IgD-negative memory B cell (primary cell): Measurements from ENCODE around the gene USP25. TPM values are rescaled to one million over a fixed set of nuclear protein-coding genes. Genes with fewer than 3 reads are reported as not detected.

Experiments
- H3K27ac Mint-ChIP-seq, 3 donors: one replicate each; pipeline ENCODE4 v1.8.0; 2020 to 2022; ENCODE audit warnings: mild to moderate bottlenecking in 3 of 3, mixed read lengths in 3 of 3, moderate library complexity in 1 of 3
- H3K27me3 Mint-ChIP-seq: one replicate; pipeline ENCODE4 v1.8.0; 2021; ENCODE audit warnings: mixed read lengths
- H3K36me3 Mint-ChIP-seq: one replicate; pipeline ENCODE4 v1.8.0; 2020; ENCODE audit warnings: mild to moderate bottlenecking, mixed read lengths
- H3K4me1 Mint-ChIP-seq, 3 donors: one replicate each; pipeline ENCODE4 v1.8.0; 2020 to 2022; ENCODE audit warnings: mixed read lengths in 3 of 3, mild to moderate bottlenecking in 1 of 3
- H3K4me3 Mint-ChIP-seq, 4 donors: one replicate each; pipeline ENCODE4 v1.8.0; 2020 to 2022; ENCODE audit warnings: mild to moderate bottlenecking in 4 of 4, mixed read lengths in 4 of 4, moderate library complexity in 3 of 4
- H3K9me3 Mint-ChIP-seq, 3 donors: one replicate each; pipeline ENCODE4 v1.8.0; 2020 to 2021; ENCODE audit warnings: mixed read lengths in 3 of 3, mild to moderate bottlenecking in 1 of 3
- polyA plus RNA-seq: library from polyadenylated mRNA; unstranded; fragments of 300-500 nt; fragmentation: Illumina TruSeq; gene quantifications from one replicate; pipeline ENCODE4 v1.2.3, GENCODE V29; 2021

USP25 gene, protein sequence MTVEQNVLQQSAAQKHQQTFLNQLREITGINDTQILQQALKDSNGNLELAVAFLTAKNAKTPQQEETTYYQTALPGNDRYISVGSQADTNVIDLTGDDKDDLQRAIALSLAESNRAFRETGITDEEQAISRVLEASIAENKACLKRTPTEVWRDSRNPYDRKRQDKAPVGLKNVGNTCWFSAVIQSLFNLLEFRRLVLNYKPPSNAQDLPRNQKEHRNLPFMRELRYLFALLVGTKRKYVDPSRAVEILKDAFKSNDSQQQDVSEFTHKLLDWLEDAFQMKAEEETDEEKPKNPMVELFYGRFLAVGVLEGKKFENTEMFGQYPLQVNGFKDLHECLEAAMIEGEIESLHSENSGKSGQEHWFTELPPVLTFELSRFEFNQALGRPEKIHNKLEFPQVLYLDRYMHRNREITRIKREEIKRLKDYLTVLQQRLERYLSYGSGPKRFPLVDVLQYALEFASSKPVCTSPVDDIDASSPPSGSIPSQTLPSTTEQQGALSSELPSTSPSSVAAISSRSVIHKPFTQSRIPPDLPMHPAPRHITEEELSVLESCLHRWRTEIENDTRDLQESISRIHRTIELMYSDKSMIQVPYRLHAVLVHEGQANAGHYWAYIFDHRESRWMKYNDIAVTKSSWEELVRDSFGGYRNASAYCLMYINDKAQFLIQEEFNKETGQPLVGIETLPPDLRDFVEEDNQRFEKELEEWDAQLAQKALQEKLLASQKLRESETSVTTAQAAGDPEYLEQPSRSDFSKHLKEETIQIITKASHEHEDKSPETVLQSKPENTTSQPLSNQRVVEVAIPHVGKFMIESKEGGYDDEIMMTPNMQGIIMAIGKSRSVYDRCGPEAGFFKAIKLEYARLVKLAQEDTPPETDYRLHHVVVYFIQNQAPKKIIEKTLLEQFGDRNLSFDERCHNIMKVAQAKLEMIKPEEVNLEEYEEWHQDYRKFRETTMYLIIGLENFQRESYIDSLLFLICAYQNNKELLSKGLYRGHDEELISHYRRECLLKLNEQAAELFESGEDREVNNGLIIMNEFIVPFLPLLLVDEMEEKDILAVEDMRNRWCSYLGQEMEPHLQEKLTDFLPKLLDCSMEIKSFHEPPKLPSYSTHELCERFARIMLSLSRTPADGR
- 7.4 TPM for polyA plus RNA-seq

DNA sequence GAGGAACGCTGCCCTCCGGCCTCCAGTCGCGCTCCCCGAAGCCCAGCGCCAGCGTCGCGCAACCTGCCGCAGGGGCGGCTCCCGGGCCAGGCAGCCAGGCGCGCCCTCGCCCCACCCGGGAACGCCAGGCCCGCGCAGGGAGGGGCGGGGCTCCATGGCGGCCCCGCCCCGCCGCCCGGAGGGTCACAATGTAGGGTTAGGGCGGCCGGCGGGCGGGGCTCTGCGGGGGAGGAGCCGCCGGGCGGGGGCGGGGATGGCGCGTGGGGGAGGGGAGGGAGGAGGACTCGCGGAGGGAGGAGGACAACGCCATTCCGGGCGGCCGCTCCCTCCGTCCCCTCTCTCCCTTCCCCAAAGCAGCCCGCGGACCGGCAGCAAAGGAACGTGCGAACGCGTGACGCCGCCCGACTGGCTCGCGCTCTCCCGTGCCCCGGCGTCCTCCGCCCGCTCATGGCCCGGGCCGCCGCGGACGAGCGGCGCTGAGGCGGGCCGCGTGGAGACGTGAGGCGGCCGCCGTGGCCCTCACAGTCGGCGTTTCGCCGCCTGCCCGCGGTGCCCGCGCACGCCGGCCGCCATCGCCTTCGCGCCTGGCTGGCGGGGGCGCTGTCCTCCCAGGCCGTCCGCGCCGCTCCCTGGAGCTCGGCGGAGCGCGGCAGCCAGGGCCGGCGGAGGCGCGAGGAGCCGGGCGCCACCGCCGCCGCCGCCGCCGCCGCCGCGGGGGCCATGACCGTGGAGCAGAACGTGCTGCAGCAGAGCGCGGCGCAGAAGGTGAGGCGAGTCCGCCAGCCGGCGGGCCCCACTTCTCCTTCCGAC is at the start of gene USP25:
USP25 (plus strand) TSS at position 309 of the 810 bp plus-strand sequence; CDS start at position 721, 412 bp downstream.
- peak within 1 kb of the TSS; percentile 93 to 98 (median 97) for H3K27ac Mint-ChIP-seq
- peaks cover 21 to 27% (median 24%) of the 10 kb centered on the region in 3 donors for H3K4me1 Mint-ChIP-seq
- H3K9me3 Mint-ChIP-seq = no peaks in the 10 kb centered on the region
- peak within 1 kb of the TSS; percentile 90 to 99 (median 98) for H3K4me3 Mint-ChIP-seq
- H3K36me3 Mint-ChIP-seq = no peaks in the 10 kb centered on the region
- peaks cover 3% of the 10 kb centered on the region for H3K27me3 Mint-ChIP-seq

DNA sequence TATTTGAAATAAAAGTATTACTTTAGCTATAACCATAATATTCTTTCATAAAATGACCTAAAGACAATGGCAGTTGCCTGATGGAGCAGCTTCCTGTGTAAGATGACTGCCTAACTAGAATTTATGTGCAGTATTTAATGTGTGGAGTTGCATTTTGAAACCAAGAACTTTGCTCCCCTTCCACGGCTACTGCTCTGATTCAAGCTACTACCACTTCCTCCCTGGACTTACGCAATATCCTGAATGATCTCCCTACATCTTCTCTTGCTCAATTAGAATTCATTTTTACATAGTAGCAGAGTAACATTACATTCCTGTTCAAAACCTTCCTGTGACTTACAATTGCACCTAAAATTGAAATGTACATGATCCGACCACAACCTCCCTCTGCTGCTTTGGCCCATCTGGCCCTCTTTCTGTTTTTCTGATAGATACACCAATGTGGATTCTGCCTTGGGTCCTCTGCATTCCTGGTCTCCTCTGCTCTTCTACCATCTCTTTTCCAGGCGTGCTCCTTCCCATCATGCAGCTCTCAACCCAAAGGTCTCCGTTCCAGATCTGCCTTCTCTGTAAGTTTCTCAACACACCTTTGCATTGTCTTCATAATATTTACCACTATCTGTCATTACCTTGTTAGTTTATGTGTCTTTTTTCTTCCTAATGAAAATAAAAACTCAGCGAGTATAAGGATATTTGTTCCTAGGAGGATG is 47.4 kb upstream of the USP25 start:
- H3K4me3 Mint-ChIP-seq = no peak overlapping the region
- H3K4me1 Mint-ChIP-seq = peaks cover 0 to 3% (median 0%) of the 10 kb centered on the region in 3 donors
- peaks cover 1% of the 10 kb centered on the region for H3K36me3 Mint-ChIP-seq
- no peak overlapping the region for H3K27ac Mint-ChIP-seq
- H3K27me3 Mint-ChIP-seq = peaks cover 2% of the 10 kb centered on the region
- H3K9me3 Mint-ChIP-seq = no peaks in the 10 kb centered on the region

DNA sequence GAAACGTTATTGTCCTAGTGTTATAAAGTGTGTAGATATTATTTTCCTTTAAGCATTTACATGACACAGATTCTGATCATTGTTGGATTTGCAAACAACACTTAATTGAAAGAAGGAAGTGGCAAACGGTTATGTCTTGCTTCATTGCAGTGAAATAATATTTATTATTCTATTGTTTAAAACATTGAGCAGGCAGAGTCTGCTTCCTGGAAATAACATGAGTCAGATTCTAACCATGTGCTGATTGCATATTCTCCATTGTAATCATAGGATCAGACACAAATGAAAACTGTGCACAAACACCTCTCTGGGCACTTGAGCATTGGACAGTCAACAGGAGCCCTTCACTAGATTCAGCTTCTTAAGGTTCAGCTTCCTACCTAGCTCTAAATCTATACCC is 46.8 kb upstream of the USP25 start:
- Mint-ChIP-seq H3K27ac (no peak overlapping the region), H3K27me3 (no peaks in the 10 kb centered on the region), H3K4me1 (peaks cover 0 to 3% (median 0%) of the 10 kb centered on the region in 3 donors), H3K9me3 (no peaks in the 10 kb centered on the region), H3K4me3 (no peak overlapping the region), H3K36me3 (no peaks in the 10 kb centered on the region)

DNA sequence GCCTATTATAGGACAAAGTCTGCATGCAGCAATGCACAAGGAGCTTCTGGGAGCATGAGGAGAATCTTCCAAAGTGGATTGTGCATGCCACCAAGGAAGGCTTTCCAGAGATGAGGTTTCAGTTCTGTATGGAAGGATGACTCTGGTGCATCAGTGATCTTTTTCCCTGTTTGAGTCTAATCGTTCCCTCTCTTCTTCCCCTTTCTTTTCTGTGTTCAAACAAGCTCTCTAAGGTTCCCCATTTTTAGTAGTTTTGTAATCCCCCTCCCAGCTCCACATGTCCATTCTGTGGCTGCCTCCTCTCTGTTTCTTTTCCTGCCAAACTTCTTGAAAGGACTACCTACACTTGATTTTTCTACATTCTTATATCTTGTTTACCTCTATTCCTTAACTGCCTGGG is 43.3 kb upstream of the USP25 start:
- Mint-ChIP-seq H3K9me3 (no peaks in the 10 kb centered on the region), H3K27ac (no peak overlapping the region), H3K36me3 (no peaks in the 10 kb centered on the region), H3K4me1 (peaks cover 0 to 5% (median 0%) of the 10 kb centered on the region in 3 donors), H3K27me3 (no peaks in the 10 kb centered on the region), H3K4me3 (no peak overlapping the region)

DNA sequence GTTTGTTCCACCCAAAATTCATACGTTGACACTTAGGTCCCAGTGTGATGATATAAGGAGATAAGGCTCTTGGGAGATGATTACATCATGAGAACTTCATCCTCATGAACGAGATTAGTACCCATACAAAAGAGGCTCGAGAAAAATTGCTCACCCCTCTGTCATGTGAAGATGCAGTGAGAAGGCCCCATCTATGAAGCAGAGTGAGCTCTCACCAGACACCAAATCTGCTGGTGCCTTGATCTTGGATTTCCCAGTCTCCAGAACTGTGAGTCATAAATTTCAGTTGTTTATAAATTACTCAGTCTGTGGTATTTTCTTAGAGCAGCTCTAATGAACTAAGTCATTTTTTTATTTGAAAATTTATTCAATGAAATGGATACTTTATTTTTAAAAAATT is 42.6 kb upstream of the USP25 start:
- peaks cover 0 to 5% (median 0%) of the 10 kb centered on the region in 3 donors for H3K4me1 Mint-ChIP-seq
- H3K36me3 Mint-ChIP-seq = no peaks in the 10 kb centered on the region
- no peaks in the 10 kb centered on the region for H3K27me3 Mint-ChIP-seq
- no peak overlapping the region for H3K27ac Mint-ChIP-seq
- no peak overlapping the region for H3K4me3 Mint-ChIP-seq
- H3K9me3 Mint-ChIP-seq = no peaks in the 10 kb centered on the region

DNA sequence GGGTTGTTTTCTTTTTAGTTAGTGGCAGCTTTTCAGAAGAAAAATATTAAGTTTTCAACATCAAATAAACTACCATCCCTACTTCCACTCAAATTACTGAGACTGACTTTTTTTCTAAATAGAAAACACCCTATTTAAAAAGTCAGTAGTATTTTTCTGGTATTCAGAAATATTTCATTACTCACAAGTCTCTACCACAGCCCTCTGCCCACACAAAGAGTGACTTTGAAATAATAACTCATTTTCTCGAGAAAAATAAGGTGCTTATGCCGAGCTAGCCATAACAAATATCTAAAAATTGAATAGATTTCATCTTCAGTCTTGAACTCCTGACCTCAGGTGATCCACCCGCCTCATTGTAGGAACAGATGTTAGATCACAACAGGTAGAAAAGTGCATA is 41.8 kb upstream of the USP25 start:
- Mint-ChIP-seq H3K27me3 (no peaks in the 10 kb centered on the region), H3K9me3 (no peaks in the 10 kb centered on the region), H3K36me3 (peaks cover 3% of the 10 kb centered on the region), H3K4me1 (peaks cover 0 to 4% (median 0%) of the 10 kb centered on the region in 3 donors), H3K4me3 (no peak overlapping the region), H3K27ac (no peak overlapping the region)

GRCh38 chr21:15688809-15689208 is 41.0 kb upstream of the USP25 start:
- Mint-ChIP-seq H3K27ac (peak overlapping the region in 1 of 3 donors; percentile 28), H3K4me3 (no peak overlapping the region), H3K27me3 (no peaks in the 10 kb centered on the region)

DNA sequence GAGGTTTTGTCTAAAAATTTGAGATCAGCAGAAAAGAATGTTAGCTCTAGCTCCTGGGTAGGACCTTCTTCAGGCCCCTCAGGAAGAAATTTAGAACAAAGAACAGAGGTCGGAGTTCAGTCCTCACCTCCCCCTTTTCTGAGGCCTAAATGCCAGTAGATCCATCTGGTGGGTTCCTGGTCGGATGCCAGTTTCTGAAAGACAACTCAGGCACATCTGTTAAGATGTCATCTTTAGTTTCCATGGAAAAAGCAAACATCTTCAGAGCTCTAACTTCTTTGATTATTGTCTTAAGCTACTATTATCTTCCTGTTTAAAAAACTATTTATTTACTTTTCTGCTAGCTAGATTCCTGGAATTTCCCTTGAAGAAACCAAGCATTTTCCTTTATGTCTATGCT is 37.1 kb upstream of the USP25 start:
- H3K9me3 Mint-ChIP-seq = no peaks in the 10 kb centered on the region
- H3K27me3 Mint-ChIP-seq = peaks cover 11% of the 10 kb centered on the region
- H3K4me1 Mint-ChIP-seq = peaks cover 0 to 2% (median 0%) of the 10 kb centered on the region in 3 donors
- no peak overlapping the region for H3K4me3 Mint-ChIP-seq
- H3K27ac Mint-ChIP-seq = no peak overlapping the region
- peaks cover 3% of the 10 kb centered on the region for H3K36me3 Mint-ChIP-seq

More at GRCh38 chr21:15688809-15689208, 41.0 kb upstream of the USP25 start:
- H3K36me3 Mint-ChIP-seq = peaks cover 3% of the 10 kb centered on the region
- no peaks in the 10 kb centered on the region for H3K9me3 Mint-ChIP-seq
- peaks cover 0 to 4% (median 0%) of the 10 kb centered on the region in 3 donors for H3K4me1 Mint-ChIP-seq

GRCh38 chr21:15695241-15695640 is 34.5 kb upstream of the USP25 start:
- no peak overlapping the region for H3K27ac Mint-ChIP-seq
- H3K4me1 Mint-ChIP-seq = no peaks in the 10 kb centered on the region
- H3K4me3 Mint-ChIP-seq = no peak overlapping the region
- H3K36me3 Mint-ChIP-seq = peaks cover 3% of the 10 kb centered on the region
- peaks cover 11% of the 10 kb centered on the region for H3K27me3 Mint-ChIP-seq
- peaks cover 0 to 4% (median 2%) of the 10 kb centered on the region in 3 donors for H3K9me3 Mint-ChIP-seq

GRCh38 chr21:15701830-15702229 is 28.0 kb upstream of the USP25 start:
- H3K4me3 Mint-ChIP-seq = no peak overlapping the region
- H3K27ac Mint-ChIP-seq = no peak overlapping the region
- no peaks in the 10 kb centered on the region for H3K4me1 Mint-ChIP-seq
- peaks cover 5% of the 10 kb centered on the region for H3K27me3 Mint-ChIP-seq
- H3K36me3 Mint-ChIP-seq = no peaks in the 10 kb centered on the region
- H3K9me3 Mint-ChIP-seq = peaks cover 7 to 18% (median 12%) of the 10 kb centered on the region in 3 donors

- Mint-ChIP-seq H3K27me3 (peaks cover 2% of the 10 kb centered on the region), H3K9me3 (peaks cover 5 to 18% (median 10%) of the 10 kb centered on the region in 3 donors), H3K4me3 (no peak overlapping the region), H3K27ac (no peak overlapping the region), H3K4me1 (peaks cover 0 to 2% (median 0%) of the 10 kb centered on the region in 3 donors), H3K36me3 (no peaks in the 10 kb centered on the region)
These were observed 25.9 kb upstream of the USP25 start for GRCh38 chr21:15703932-15704331.

GRCh38 chr21:15706696-15707095 is 23.1 kb upstream of the USP25 start:
- Mint-ChIP-seq H3K27me3 (peaks cover 2% of the 10 kb centered on the region), H3K4me1 (peaks cover 0 to 3% (median 0%) of the 10 kb centered on the region in 3 donors), H3K36me3 (no peaks in the 10 kb centered on the region), H3K27ac (no peak overlapping the region), H3K9me3 (peaks cover 5 to 18% (median 8%) of the 10 kb centered on the region in 3 donors), H3K4me3 (no peak overlapping the region)

GRCh38 chr21:15713412-15713811 is 16.4 kb upstream of the USP25 start:
- H3K4me1 Mint-ChIP-seq = peaks cover 0 to 3% (median 0%) of the 10 kb centered on the region in 3 donors
- H3K9me3 Mint-ChIP-seq = no peaks in the 10 kb centered on the region
- H3K27ac Mint-ChIP-seq = no peak overlapping the region
- H3K36me3 Mint-ChIP-seq = no peaks in the 10 kb centered on the region
- H3K27me3 Mint-ChIP-seq = peaks cover 8% of the 10 kb centered on the region
- H3K4me3 Mint-ChIP-seq = no peak overlapping the region
